ENCODE data around the gene BCAS1. TPM values are rescaled to one million over a fixed set of nuclear protein-coding genes. Genes with fewer than 3 reads are reported as not detected.
"Not testable (repeated sequence)": the region's sequence is repeated elsewhere in the genome, so short reads cannot be mapped to it uniquely, and the experiment has no call there.

Gene BCAS1
- total RNA-seq, 1 experiment from 2014 or later, result 42.4 TPM

DNA sequence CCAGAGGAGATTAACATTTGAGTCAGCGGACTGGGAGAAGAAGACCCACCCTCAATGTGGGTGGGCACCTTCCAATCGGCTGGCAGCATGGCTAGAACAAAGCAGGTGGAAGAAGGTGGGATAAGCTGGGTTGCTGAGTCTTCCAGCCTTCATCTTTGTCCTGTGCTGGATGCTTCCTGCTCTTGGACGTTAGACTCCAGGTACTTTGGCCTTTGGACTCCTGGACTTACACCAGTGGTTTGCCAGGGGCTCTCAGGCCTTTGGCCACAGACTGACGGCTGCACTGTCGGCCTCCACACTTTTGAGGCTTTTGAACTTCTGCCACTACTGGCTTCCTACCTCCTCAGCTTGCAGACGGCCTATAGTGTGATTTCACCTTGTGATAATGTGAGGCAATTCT, 50.8 kb downstream of the BCAS1 start:
- DNase-seq (ENCODE audit: low spot score), result no peak

- no peak for DNase-seq (ENCODE audit: low spot score)
These were observed 51.3 kb downstream of the BCAS1 start for GRCh38 chr20:54019127-54019526.

GRCh38 chr20:54017846-54018245, 52.5 kb downstream of the BCAS1 start:
- DNase-seq (ENCODE audit: low spot score), result no peak

DNA sequence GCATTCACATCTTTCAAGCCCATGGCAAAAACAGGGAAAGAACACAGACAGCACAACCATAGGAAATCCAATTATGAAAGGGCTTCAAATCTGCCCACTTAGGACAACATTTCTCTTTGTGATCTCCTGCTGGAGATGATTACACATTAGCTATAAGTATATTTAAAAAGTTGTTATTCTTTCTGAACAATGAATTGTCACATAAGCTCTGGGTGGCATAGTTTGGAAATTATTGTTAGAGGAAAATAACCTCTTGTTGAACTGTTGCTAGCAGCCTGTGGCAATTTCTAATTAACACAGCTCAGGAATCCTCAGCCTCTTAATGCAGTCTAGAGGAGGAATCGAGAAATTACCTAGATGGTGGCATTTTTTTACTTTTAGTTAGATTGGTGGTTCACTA, 54.9 kb downstream of the BCAS1 start:
- DNase-seq (ENCODE audit: low spot score), result no peak

- no peak for DNase-seq (ENCODE audit: low spot score)
These were observed 56.0 kb downstream of the BCAS1 start for GRCh38 chr20:54014293-54014926.

DNA sequence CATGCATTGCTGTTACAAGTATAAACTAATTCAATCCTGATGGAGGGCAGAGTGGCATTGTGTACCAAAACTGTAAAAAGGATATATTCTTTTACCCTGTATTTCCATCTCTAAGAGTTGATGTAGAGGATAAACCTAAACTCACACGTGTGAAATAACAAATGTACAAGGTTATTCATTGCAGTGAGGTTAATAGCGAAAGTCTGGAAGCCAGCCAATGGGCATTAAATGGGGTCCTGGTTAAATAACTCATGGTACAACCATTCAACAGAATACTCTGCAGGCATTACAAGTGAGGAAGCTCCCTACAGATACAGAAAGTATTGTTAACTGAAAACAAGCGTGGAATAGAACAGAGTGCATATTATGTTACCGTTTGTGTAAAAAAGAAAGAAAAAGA, 56.9 kb downstream of the BCAS1 start:
- DNase-seq (ENCODE audit: low spot score), result no peak

GRCh38 chr20:54011346-54011745, 59.0 kb downstream of the BCAS1 start:
- no peak for DNase-seq (ENCODE audit: low spot score)

DNA sequence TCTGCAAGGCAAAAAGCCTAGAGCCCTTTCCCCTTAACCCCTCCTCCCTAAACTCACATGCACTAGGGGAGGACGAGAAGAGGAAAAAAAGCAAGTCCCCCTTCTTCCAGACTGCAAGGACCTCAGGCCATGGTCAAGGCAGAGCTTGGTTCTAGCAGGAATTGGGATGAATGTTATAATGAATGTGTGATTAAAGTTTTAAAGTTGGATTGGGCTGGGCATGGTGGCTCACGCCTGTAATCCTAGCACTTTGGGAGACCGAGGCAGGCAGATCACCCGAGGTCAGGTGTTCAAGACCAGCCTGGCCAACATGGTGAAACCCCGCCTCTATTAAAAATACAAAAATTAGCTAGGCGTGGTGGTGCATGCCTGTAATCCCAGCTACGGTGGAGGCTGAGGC, 64.2 kb downstream of the BCAS1 start:
- not testable (repeated sequence) for DNase-seq (ENCODE audit: low spot score)

- DNase-seq (ENCODE audit: low spot score), result no peak
These were observed 64.9 kb downstream of the BCAS1 start for GRCh38 chr20:54005524-54005923.

DNA sequence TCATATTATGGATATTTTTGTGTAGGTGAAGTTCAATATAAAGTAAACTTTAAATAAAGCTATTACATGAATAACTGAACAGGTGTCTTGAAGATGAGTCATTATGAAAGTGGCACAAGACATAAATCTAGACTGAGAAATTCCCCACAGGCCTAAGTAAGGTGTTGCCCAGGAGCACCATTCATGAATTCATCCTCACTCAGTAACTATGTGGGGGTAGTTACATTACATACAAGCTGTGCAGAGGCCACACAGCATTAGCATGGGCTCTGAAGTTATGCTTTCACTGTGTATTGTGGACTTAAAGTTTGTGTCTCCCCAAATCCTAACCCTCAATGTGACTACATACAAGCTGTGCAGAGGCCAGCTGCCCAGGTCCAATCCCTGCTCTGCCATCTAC, 65.9 kb downstream of the BCAS1 start:
- no peak for DNase-seq (ENCODE audit: low spot score)

DNA sequence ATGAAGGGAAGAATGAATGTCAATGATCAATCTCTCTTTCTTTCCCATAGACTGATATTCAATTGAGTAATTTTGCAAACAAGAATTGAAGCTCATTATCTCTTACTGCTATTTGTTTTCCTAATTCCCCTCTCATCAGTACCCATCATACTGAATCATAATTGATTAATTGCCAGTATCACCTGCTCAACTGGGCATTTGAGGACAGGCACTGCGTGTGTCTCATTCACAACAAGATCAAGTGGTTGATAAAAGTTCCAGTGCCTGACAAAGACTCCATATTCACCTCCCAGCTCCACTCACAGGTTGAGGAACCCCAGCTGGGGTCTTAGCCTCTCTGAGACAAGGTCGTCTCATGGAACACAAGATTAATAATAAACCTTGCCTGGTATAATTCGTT, 67.7 kb downstream of the BCAS1 start:
- DNase-seq (ENCODE audit: low spot score), result no peak

DNA sequence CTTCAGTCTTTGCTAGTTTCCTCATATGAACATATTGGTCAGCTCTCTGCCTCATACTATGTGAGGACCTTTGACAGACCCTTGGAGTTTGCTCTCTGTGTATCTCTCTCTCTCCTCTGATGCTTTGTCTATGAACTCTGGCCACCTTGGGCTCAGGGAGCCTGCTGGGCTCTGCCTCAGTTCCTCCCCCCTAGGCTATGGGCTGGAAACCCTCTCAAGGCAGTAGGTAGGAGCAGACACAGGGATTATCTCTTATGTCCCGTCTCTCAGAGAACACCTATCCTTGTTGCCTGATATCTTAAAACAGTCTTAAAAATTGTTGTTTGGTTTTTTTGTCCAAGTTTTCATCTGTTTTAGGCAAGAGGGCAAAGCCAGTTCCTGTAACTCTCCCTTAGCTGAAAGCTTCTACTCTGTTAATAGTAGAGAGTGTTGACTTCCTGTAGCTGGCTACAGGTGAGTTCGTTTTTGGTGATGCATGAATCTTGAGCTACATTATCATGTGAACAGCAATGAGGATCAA, 68.3 kb downstream of the BCAS1 start:
- DNase-seq (ENCODE audit: low spot score), result no peak

GRCh38 chr20:54000914-54001313, 69.5 kb downstream of the BCAS1 start:
- DNase-seq (ENCODE audit: low spot score), result no peak

GRCh38 chr20:54000262-54000661, 70.1 kb downstream of the BCAS1 start:
- DNase-seq (ENCODE audit: low spot score), result no peak

- no peak for DNase-seq (ENCODE audit: low spot score)
These were observed 71.3 kb downstream of the BCAS1 start for GRCh38 chr20:53999077-53999476.

GRCh38 chr20:53996584-53997486, 73.6 kb downstream of the BCAS1 start:
- DNase-seq (ENCODE audit: low spot score), result no peak

DNA sequence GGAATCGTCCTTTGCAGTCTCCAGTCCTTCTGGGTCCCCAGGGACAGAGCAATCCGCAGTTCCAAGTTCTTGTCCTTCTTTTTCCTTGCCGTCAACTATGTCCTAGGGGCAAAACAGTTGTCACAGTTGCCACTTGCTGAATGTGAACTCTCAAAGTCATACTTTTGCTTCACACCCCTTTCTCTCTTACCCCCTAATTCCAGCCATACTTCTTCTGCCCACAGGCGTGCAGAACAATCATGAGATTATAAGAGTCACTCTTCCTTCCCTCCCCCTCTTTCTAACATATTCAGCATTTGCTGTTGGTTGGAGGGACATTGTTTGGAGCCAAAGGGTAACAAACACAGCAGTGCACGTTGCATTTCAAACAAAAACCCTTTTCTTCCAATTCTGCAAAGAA, 74.4 kb downstream of the BCAS1 start:
- DNase-seq (ENCODE audit: low spot score), result no peak

DNA sequence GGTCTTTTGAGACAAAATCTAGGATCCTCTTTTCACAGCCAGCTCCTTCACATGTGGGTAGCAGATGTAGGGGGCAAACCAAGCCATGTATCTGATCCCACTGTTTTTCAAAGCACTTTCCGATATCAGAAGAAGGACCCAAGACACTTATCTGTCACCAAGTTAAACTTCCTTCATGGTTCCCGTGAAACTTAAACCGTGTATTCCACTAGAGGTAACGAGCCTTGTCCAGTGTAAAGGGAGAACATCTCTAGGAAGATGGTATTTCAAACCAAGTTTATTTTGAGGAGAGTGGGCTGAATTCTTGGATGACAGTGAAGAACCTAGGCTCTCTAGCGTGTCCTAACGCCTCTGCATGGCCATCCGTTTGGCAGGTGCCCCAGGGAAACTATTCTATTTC, 76.3 kb downstream of the BCAS1 start:
- no peak for DNase-seq (ENCODE audit: low spot score)

- DNase-seq (ENCODE audit: low spot score), result no peak
These were observed 77.1 kb downstream of the BCAS1 start for GRCh38 chr20:53993310-53993709.

GRCh38 chr20:53990768-53991450, 79.5 kb downstream of the BCAS1 start:
- DNase-seq (ENCODE audit: low spot score), result no peak

DNA sequence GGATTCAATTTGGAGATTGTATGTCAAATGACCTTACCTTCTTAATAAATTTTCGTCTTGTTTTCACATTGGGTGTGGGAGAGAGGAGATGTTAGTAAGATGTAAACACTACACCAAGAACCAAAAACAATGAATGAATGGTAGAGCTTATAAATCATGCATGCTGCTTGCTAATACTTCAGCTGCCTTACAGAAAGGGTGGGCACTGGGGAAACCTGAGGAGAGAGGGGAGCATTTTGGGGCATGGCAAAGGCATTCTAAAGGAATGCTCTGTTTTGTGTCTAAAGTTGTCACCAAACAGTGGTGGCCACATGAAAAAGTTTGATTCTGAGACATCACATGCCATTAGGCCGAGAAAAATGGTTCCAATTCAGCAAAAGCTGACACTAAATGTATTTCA, 80.4 kb downstream of the BCAS1 start:
- DNase-seq (ENCODE audit: low spot score), result no peak

DNA sequence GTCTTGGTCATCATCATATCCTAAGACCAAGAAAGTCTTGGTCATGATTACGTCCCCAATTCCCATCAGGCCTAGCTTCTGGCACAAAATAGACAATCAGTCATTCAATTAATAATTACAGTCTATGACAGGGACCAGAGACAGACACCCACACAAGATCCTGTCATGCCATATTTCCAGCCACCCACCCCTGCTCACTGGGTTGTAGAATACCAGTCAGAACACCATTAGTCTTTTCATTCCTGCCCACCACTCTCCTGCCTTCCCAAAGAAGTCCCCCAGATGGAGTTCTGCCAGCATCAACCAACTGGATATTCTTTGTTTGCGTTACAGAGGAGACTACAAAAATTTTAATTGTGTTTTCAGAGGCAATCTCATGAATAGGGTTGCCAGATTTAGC, 81.0 kb downstream of the BCAS1 start:
- DNase-seq (ENCODE audit: low spot score), result no peak
